Tongue (tissue), 2 donors: Measurements from ENCODE around the gene HPX. TPM values are rescaled to one million over a fixed set of nuclear protein-coding genes. Genes with fewer than 3 reads are reported as not detected.
"Not testable (repeated sequence)": the region's sequence is repeated elsewhere in the genome, so short reads cannot be mapped to it uniquely, and the experiment has no call there.

Experiments
- DNase-seq: peaks from one replicate; pipeline ENCODE4 v3.0.0-alpha.2; 2015
- total RNA-seq: library from RNA; depleted of rRNA; stranded (reverse); fragments of >200 nt; gene quantifications from one replicate; pipeline ENCODE4 v1.2.3, GENCODE V29; 2014

Gene HPX
- total RNA-seq, 1 donor from 2014 or later = 0.31 TPM

DNA sequence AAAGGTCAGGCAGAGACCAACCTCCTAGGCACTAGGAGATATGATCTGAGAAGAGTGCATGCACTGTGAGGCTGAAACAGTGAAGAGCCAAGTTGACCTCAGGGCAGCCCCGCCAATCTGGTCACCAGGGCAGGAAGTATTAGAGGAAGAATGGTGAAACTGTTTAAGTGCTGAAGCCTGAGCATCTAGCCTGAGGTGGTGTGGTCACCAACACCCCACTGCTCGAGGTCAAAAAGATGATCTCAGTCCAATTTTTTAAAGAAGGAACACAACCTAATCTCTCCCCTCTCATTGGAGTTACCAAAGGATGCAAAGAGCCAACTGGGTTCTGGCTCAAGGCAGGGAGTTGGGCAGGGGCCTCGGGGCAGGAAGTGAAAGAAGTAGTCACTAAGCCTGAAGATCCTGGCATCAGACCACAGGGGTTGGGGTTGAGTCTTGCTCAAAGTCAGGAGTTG lies 25.9 kb downstream of the HPX start:
- no peak for DNase-seq

DNA sequence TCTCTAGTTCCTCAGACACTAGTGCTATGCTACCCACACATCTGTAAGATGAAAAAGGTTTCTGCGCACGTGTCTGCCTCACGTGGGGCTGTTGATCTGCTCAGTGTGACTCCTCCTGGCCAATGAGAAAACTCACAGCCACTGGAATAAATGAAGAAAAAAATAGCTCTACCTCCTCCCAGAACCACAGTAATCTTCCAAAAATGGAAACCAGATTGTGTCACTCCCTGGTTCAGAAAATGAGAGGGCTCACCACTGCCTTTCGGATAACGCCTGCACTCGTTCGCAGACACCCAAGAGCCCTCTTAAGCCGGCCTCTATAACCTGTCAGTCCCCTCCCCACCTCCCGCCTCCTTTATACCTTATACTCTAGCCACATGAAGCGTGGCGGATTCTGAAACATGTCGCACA lies 27.0 kb downstream of the HPX start:
- no peak for DNase-seq

DNA sequence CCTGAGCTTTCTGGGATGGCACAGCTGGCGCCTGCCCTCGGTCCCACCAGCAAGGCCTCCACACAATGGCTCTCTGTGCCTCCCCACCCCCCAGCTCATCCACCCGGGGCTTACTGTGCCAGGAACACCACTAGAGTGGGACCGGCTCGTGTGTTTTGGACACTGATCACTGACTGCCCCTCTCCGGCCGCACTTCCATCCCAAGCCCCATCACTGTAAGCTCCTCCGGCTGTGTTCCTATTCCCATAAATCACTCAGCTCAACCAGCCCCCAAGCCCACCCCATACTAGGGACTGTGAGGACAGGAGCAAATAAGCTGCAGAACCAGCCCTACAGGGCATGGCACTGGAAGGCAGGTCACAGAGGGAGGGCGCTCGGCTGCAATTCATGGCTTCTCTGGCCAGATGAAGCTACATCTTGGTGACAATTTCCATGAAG lies 29.2 kb downstream of the HPX start:
- no peak for DNase-seq

DNA sequence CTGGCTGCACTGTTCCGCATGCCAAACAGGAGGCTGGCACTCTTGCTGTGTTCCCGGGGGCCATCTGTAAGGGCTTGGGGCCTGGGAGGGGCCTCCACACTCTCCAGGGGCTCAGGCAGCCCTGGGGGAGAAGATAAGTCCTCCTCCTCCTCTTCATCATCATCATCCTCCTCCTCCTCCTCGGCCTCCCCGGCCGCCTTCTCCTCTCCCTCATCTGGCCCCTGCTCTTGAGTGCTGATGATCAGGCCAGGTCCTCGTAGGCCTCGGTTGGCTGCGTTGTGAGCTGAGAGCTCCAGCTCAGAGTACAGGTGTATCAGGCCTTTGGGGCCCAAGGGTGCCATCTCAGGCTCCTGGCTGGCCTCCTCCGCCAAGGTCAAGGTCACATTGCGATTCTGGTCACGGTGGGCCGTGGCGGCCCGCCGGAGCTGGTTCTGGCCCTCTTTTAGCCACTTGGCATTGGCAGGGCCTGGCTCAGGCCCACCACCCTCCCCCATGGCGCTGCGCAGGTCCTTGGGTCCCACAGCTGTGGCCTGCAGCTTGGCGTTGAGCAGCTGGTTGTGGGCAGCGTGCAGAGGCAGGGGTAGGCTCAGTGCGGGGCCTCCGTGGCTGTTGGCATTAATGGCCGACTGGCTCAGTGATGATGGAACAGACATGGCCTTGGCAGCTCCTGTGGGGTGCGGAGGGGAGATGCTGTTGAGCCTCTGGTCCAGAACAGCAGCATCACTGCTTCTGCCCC lies 29.9 kb downstream of the HPX start:
- no peak for DNase-seq

DNA sequence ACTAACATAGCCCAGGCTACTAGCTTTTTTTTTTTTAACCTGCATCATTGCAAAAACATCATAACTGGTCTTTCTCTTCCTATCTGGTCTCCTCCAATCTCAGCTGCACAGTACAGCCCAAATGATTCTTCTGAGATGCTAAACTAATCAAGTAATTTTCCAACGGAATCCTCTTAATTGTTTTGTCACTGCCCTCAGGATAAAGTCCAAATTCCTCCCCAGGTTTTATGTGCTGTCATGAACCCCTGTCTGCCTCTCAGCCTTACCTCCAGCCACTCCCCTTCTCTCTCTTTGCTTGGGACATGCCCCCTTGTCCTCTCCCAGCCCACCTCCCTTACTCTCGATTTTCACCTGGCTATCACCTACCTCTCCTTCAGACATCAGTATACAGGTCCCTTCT lies 34.4 kb downstream of the HPX start:
- no peak for DNase-seq

DNA sequence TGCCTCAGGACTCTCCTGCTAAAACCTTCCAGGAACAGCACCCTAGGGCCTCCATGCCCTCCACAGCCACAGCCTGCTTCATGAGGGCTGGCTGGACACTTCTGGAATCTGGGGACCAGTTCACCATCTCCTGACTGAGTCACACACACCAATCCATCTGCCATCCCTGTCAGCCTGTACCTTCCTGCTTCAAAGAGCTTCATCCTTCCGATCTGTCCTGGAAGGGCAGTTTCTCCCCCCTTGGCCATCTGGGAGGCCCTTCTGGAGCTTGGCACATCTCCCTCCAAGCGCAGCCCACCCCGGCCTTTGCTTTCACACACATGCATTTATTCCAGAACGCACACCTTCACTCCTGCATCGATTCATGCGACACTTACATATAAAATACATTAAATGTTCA lies 34.9 kb downstream of the HPX start:
- DNase-seq = no peak

DNA sequence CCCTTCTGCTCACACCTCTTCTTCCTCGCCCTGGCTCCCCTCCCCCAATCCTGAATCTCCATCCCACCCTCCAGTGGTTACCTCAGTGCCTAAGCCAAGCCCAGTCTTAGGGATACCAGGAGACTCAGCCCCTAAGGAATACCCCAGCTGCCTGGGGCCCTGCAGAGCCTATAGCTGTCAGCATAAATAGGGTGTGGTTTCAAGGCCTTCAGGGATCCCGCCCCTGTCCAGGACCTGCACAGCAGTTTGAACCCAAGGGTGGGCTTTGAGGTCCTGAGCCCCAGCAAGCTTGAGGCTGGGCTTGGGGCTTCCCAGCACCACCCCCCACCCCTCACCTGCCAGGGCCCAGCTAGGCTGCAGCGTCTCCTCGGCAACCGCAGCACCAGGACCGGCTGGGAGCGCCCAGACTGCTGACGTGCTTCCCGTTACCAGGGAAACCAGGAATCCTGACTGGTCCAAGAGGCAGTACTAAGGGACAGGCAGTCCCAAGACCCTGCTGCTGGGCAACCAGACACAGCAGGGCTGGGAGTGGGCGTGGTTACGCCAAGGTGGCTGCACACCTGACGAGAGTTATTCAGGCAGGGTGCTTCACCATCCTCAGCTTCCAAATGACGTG lies 35.6 kb downstream of the HPX start:
- peak; percentile 60 for DNase-seq

DNA sequence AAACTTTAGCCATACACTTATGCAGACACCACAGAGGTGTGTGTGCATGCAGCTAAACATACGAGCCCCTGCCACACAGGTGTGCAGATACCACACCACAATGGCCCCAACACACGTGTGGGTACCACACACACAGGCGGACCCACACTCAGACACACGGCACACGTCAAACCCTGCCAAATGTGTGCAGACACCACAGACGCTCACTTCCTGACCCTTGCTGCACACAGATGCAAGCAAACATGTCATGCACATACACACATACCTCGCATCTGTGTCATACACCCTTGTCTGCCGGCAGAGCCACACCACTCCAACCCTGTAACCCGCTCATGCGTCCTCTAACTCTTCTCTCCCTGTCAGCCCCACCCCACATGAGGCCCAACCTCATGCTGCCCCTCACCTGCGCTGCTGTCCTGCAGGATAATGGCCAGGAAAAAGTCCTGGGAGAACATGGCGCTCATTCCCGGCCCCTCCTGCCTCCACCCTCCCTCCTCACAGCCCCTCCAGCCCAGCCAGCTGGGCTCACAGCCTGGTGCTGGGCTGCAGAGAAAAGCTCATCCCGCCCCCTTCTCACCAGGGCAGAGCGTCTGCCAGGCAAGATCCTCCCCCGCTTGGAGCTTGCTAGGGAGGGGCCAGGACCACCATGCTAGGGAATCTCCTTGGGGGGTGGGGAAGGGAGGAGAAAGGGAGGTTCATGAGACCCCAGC lies 36.3 kb downstream of the HPX start:
- DNase-seq = peak; percentile 24

DNA sequence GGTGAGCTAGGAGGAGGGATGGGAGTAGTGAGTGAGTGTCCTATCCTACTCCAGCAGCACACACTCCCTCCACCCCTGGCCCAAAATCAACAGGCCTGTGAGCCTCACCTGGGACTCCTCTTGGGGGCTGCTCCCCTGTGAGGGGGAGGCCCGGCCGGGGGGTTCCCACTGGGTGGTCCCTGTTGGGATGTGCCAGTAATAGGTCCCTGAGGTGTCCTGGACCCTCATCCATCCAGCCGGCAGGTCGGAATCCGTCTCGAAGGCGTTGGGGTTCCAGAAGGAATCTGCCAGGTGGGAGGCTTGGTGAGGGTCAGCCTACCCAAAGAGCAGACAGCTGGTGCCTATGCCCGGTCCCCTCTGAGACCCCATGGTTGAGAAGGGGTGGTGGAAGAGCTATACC lies 37.2 kb downstream of the HPX start:
- DNase-seq = no peak

DNA sequence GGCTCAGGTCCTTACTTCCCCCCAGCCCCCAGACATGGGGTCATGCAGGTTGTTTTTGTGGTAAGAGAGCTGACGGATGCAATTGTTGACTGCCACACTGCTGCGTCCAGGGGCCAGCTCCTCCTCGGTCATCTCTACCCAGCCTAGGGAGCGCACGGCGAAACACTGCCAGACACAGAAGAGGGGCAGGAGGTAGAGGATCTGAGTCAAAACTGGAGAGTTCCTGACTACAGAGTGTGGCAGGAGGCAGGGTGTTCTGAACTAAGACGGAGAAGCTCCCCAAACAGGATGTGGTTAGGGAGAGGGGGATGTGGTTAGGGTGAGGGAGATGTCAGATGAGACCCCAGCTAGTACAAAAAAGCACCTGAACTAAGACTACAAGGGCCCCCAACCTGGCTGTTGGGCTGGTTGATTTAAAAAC lies 38.2 kb downstream of the HPX start:
- no peak for DNase-seq

DNA sequence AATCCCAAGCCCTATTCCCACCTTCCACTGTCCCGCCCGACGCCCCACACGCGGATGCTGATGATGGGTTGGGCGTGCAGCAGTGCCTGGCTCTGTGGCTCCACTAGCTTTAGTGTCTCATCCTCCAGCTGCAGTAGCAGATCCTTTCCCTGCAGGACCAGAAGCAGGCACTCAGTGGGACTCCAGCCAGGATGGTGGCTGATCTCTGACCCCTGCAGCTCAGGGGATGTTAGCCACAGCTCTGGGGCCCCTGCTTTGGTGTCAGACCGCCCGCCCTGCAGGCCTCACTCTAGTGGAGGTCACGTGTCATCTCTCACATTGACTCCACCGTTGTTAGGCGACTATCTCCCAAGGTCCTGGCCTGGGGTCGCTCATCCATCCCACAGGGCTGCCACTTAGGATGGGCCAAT lies 38.7 kb downstream of the HPX start:
- DNase-seq = no peak

DNA sequence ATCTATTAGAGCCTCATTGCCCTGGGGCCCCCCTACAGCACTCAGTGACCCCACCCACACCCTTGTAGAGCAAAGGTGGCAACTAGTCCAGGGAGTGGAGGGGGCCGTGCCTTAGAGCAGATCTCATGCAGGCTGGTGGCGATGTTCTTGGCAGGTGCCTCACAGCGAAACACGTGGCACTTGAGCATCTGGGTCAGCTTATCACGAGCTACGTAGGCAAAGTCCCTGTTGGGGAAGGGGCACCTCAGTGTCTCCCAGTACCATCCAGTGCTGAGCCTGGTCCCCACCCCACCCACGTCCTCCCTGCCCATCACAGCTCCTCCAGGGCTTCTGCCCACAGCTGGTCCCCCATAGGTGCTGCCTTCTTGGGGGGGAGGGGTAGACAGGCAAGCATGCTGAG lies 39.3 kb downstream of the HPX start:
- DNase-seq = no peak

DNA sequence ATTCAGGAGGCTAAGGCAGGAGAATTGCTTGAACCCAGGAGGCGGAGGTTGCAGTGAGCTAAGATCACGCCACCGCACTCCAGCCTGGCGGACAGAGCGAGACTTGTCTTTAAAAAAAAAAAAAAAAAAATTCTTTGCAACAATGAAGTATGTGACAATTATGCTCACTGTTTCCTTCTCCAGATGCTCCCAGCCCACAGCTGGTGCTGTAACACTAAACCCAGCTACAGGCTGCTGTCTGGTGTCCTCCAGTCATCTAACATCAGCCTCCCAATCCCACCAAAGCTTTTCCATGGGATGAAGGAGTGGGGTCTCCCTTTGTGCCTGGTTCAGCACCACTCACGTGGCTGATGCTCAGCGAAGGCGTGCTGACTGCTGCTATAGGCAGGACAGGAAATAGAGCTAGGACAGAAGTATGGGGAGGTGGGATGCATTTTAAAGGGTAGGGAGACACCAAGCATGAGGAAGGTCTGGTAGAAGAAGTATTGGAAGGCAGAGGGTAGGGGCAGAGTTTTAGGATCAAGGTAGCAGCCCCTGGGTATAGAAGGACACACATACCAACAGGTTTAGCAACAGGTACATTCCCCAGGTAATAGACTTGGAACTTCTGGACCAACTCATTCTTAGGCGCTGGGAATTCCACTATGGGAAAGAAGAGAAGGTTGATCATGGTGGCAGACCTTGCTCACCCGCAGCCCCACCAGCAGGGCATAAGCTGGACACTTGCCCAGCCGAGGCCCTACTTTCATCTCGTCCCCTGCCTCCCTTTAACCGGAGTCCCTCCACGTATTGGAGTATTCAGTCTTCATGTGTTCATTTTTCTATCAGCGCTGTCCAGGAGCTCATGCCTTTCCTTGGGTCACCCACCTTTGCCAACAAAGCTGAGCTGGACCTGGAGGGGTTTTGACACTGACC lies 40.1 kb downstream of the HPX start:
- DNase-seq = no peak

DNA sequence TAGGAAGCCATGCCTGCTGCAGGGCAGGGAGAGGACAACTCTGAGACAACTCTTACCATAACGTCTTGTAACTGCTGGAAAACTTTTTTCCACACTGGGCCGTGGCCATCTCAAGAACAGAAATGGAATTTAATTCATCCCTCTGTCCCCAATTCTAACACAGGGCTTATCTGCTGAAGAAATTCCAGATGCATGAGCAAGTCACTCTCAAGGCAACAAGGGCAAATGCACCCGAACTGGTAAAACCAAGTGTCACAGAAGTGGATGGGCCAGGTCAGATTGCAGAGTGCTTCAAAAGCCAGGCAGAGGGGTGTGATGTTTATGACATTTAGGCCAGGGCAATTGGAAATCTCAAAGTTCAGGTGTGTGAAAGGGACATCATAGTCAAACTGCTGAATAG lies 43.2 kb downstream of the HPX start:
- DNase-seq = no peak

DNA sequence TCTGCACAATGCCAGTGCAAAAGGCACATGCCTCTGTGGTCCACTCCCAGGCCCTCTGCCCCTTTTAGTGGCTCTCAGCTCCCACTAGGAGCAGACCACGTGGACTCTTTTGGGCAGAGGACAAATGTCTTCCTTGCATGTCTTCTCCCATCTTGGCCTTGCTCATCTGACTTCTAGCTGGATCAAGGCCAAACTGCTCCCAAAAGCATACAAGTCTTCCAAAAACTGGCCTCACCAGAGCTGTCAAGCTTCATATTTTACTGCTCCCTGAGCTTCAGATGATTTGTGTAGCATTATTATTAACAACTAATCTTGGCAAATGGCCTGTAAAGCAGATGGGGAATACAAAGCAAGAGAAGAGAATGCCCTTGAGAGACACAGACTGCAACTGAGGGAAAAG lies 43.6 kb downstream of the HPX start:
- no peak for DNase-seq

DNA sequence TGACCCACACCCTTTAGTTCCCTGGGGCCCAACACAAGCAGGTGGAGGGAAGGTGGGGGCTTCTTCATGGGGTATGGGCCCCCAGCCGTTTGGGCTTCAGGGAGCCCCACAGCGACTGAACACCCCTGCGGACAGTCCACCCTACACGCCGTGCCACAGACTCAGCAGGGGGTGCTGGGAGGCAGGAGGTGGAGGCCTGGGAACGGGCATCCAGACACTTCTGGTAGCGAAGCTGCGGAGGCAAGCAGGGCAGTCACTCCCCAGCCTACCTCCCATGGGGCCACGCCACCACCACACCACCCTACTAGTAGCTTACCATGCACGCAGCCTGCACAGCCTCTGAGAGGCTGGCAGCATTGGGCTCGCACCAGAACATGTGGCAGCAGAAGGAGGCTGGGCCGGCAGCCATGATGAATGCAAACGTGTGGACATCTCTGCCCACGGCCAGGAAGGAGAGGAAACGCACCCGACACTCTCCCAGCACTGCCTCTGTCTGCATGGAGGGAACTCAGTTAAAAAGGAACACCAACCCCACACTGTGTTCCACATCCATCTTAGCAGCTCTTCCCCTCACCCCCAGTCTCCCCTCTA lies 45.2 kb downstream of the HPX start:
- DNase-seq = no peak

DNA sequence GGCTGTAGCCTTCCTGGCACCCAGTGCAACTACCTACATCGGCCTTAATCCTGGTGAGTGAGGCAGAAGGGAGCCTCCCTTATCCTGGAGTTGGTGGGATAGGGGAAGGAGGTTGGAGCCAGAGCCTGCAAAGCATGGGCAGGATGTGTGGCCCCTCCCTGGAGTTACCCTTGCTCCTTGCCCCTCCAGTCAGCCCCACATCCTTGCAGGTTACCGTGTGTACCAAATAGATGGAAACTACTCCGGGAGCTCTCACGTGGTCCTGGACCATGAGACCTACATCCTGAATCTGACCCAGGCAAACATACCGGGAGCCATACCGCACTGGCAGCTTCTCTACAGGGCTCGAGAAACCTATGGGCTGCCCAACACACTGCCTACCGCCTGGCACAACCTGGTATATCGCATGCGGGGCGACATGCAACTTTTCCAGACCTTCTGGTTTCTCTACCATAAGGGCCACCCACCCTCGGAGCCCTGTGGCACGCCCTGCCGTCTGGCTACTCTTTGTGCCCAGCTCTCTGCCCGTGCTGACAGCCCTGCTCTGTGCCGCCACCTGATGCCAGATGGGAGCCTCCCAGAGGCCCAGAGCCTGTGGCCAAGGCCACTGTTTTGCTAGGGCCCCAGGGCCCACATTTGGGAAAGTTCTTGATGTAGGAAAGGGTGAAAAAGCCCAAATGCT lies 46.7 kb downstream of the HPX start:
- no peak for DNase-seq

DNA sequence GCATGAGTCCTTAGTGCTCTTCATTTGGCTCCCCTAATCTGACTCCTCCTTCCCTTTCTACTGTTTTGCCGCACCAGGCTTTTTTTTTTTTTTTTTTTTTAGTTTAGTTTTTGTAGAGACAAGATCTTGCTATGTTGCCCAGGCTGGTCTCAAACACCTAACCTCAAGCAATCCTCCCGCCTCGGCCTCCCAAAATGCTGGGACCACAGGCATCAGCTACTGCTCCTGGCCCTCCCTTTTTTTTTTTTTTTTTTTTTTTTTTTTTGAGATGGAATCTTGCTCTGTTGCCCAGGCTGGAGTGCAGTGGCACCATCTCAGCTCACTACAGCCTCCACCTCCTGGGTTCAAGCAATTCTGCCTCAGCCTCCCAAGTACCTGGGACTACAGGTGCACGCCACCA lies 48.5 kb downstream of the HPX start:
- DNase-seq = not testable (repeated sequence)

DNA sequence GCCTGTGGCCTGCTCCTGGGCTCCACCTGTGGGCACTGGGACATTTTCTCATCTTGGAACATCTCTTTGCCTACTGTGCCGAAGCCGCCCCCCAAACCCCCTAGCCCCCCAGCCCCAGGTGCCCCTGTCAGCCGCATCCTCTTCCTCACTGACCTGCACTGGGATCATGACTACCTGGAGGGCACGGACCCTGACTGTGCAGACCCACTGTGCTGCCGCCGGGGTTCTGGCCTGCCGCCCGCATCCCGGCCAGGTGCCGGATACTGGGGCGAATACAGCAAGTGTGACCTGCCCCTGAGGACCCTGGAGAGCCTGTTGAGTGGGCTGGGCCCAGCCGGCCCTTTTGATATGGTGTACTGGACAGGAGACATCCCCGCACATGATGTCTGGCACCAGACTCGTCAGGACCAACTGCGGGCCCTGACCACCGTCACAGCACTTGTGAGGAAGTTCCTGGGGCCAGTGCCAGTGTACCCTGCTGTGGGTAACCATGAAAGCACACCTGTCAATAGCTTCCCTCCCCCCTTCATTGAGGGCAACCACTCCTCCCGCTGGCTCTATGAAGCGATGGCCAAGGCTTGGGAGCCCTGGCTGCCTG lies 49.2 kb downstream of the HPX start:
- DNase-seq = no peak

DNA sequence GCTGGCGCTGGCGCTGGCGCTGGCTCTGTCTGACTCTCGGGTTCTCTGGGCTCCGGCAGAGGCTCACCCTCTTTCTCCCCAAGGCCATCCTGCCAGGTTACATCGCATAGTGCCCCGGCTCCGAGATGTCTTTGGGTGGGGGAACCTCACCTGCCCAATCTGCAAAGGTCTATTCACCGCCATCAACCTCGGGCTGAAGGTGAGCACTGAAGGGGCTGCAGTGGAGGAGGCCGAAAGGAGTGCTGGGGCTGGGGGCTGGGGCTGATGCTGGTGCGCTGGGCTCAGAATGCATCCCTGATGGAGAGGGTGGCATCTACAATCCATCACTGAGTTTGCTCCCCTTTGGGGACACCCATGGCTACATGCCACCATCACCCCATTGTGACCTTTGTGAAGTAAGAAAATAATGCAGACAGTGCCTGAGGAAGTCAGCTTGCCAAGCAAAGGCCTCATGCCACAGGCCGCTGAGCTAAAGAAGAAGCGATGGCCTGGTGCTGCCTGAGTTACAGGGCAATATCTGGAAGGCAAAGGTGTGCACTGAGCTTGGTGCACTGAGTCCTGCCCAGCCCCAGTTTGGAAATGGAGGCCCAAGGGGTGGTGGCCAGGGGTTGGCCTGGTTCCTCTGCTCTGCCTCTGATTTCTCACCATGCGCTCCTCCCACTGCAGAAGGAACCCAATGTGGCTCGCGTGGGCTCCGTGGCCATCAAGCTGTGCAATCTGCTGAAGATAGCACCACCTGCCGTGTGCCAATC lies 49.9 kb downstream of the HPX start:
- no peak for DNase-seq
